Measurements from ENCODE around the gene NRCAM.

The NRCAM gene

DNA sequence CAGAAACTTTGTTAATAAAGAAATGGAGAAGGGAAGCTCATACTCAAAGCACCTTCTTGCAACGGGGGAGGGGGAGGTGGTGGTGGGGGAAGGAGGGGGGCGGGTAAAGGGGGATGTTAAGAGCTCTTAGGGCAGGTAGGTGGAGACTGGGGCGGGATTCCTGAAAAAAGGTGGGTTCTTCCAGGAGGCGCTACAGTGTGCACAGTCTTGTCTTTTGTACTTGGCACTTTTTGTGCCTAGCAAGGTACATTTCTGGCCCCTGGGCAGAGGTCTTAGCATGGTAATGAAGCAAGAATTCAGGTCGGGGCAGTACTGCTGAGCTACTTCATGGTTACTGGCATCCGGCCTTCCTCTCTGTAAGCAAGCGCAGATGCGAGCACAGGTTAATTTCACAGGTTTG, 310.8 kb downstream of the NRCAM start:
- no peak for DNase-seq

DNA sequence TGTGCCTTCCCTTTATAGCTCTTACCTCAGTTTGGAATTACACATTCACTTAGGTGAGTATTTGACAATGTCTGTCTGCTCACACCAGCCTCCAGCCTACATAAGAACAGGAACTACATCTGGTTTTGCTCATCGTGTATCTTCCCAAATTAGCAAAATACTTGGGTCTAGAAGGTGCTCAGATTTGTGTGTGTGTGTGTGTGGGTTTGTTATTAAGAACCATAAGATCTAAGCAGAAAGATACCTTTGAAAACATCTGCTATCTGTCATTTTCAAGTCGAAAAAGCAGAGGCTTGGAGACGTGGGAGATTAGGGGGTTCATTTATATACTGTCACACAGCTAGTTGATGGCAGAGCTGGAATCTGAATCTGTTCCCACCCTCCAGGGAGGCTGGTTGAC, 311.3 kb downstream of the NRCAM start:
- DNase-seq: no peak

DNA sequence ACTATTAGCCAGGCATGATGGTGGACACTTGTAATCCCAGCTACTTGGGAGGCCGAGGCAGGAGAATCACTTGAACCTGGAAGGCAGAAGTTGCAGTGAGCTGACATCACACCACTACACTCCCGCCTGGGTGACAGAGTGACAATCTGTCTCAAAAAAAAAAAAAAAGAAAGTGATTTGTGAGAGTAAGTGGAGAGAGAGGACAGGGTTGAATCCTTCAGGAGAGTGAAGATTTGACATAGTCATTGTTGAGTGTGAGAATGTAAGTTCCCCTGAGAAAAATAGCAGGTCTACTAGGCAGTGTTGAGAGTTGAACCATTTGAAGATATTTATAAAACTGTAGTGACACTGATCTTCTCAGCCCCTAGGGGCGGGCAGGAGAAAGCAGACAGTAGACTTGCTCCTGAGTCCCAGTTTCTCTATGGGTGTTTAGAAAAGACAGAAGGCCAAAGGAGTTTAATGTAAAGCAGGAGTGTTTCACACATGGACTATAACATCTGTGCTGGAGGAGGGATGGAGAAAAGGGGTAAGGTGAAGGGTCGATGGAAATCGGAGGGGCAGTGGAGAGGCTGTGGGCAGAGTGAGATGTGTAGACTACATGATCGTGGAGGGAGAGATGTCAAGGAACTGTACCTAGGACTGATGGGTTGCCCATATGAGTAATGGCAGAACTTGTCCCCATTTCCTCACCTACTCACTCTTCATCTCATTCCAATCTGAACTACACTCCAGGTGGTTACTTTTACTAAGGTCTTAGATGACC, 312.4 kb downstream of the NRCAM start:
- no peak for DNase-seq

DNA sequence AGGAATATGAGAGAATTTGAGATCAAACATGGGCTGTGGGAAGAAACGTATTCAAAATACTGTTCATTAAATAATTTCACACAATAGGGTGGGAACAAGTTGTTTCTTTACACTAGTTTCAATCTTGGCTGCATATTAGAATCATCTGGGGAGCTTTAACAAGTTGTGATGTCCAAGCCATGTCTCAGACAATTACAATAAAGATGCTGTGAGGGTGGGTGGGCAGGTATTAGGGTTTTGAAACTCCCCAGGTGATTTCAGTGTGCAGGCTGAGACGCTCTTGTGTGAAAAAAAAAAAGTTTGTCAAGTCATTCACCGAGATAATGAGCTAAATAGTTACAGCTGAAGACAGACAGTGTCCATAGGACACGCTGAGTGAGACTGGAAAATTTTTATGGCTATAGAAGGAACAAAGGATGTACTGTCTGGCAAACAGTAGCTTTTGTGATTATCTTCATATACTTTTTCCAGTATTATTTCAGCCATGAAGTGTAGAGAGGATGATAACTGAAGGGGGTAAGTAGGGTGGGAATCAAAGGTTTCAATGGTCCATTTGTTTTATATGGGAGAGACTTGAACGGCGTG, 313.5 kb downstream of the NRCAM start:
- DNase-seq: no peak

DNA sequence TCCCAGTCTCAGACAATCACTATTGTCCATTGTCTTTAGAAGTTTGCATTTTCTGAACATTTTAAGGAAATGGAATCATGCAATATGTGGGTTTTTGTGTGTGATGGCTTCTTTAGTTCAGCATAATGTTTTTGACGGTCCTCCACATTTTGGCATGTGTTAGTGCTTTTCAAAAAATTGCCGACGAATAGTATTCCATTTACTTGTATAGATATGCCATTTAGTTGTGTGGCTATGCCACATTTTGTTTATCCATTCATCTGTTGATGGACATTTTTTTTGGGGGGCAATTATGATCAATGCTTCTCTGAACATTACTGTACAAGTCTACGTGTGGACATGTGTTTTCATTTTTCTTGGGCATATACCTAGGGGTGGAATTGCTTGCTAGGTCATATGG, 314.1 kb downstream of the NRCAM start:
- no peak for DNase-seq

DNA sequence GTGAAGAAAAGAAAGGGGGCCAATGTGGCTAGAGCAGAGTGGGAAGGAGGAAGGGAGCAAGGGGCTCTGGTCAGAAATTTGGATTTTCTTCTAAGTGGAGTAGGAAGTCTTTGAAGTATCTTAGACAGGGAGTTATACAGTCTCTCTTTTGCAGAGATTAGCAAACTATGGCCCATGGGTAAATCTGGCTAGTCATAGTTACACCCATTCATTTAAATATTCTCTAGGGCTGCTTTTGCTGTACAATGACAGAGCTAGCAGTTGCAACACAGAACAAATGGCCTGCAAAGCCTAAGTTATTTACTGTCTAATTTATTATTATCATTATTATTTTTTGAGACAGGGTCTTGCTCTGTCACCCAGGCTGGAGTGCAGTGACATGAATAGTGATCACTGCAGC, 315.6 kb downstream of the NRCAM start:
- no peak for DNase-seq

DNA sequence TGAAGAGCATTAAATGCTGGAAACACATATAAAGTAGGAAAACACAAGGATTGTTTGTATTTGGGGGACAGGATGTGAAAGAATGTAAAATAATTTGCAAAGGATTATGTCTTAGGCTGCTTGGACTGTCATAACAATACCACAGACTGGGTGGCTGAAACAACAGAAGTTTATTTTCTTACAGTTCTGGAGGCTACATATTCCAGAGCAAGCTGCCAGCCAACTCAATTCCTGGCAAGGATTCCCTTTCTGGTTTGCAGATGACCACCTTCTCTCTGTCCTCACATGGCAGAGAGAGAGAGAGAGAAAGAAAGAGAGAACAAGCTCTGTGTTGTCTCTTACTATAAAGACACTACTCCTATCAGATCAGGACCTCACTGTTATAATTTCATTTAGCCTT, 317.3 kb downstream of the NRCAM start:
- DNase-seq: no peak

DNA sequence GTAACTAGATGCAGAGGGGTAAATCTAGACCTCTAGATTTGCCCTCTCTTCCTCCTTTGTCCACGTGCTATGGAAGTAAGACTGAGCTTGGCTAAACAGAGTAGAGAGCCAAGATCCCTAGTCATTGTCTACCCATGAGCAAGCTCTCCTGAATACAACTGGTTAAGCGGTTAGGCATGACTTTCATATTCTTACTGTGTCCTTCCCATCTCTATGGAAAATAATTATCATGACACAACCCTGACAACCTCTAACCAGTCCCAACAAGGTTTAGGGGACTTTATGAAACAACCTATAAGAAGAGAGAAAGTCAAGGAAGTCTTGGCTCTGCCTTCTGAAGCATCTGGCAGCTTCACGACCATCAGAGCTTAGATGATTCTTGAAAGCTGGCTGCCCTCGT, 318.2 kb downstream of the NRCAM start:
- DNase-seq: no peak

DNA sequence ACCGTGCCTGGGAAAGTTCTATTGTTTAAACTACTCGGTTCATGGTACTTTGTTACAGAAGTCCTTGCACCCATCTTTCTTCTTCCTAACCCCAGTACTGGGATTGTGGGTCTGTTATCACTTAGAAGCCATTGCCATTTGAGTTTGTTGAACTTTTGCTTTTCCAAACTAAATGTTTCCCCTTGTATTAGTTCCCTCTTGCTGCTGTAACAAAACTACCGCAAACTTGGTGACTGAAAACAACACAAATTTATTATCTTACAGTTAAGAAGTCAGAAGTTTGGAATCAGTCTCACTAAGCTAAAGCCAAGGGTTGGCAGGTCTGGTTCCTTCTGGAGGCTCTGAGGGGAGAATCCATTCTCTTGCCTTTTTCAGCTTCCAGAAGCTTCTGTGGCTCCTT, 319.2 kb downstream of the NRCAM start:
- DNase-seq: no peak

DNA sequence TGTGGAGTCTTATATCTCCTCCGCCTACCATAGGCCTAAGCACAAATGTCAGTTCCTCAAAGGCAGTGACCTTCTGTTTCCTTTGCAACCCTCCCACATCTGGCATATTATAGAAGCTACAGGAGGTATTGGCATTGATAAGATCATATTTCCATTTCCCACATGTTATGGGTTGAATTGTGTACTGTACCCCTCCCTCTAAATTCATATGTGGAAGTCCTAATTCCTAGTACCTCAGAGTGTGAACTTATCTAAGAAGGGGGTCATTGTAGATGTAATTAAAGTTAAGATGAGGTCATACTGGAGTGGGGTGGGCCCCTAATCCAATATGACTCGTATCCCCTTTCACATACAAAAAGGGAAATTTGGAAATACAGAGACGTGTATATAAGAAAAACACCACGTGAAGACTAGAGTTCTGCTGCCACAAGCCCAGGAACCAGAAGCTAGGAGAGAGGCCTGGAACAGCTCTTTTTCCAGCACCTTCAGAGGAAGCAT, 320.0 kb downstream of the NRCAM start:
- DNase-seq: no peak

DNA sequence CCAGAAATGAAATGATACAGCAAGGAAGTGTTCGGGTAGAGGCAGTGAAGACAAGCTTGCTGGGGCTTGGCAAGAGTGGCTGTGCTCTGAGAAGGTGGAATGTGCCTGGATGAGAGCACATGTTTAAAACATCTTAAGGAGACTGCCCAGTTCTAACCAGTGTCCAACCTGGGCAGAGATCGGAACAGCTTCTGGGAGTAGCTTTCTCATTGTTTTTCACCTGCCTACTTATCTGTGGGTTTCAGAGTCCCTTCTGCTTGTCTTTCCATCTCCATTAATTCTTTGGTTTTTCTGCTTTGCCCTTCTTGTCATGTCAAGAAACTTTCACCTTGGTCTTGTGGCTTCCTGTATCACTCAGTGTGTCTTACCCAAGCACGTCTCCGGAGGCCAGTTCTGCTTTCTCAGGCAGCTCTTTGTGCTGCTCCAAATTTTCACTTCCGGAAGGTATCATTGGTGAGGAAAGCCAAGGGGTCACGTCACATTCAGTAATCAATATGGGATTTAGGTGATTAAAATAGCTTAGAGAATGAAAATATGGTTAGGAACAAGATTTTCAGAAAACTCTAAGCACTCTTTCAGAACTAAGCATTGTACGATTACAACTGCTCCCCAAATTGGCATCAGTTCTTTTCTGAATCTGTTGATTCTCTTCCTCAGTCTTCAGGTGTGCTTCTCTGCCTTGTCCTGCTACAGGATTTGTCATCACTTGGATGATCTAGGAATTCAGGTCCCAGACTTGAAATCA, 320.6 kb downstream of the NRCAM start:
- DNase-seq: no peak

DNA sequence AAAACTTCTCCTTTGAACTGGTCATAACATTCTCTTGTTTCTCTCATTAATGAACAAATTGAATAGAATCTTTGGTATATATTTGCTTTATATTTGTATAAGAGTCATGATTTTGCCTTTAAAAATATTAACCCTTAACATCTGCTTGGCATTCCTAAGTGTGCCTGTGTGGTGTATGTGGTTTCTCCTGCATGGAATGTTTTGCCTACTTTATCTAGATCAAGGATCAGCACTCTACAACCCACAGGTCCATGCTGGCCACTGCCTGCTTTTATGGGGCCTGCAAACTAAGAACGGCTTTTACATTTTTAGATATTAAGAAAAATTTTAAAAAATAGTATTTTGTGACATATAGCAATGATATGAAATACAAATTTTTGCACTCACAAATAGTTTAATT, 321.8 kb downstream of the NRCAM start:
- no peak for DNase-seq

DNA sequence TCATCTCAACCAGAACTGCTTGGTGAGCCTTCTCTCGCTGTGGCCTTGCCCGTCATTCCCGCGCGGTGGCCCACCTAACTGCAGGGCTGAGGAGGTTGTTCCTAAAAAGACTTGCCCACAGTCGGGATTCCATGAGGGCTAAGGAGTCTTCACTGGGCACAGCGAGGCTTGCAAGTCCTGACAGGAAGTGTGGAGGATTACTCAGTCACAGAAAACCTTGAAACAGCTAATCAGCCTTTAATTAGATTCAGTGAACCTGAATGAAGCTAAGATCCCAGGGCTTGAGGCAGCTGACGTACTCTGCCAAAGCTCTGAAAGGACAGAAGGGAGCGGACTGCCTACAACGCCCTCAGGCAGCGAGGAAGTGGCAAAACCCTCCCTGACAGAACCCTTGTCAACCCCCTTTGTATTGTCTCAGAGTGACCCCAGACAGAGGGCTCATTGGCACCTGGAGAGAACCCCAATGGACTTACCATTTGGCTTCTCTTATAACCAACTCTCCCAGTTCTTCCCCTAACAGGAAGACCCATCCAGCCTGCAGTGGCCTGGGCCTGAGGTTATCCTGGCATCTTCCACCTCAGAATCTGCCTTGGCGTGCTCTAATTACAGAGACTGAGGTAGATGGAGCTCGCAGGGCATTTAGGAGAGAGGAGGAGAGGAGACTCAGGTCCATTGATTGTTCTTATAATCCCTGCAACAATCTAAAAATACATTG, 323.5 kb downstream of the NRCAM start:
- no peak for DNase-seq

DNA sequence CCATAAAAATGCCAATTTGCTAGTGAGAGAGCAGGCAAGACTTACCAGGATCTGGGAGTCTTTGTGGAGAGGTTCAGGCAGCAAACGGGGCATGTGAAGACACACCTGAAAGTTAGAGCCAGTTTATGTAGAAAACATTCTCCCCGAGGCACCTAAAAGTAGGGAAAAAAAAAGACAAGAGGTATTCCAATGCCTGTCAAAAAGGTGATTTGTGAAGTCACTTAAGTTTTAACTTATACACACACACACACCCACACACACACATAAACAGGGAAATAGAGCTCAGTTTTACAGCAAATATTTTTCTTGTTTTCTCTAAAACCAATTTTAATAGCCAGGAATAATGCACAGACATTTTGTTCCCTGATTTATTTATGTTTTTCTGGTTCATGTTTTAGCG, 326.0 kb downstream of the NRCAM start, which contains the start of gene LAMB4:
Gene LAMB4, minus strand, starts transcription at position 101 of the 400 bp plus-strand sequence. CDS start 7,197 bp downstream, outside the sequence.
- no peak for DNase-seq

DNA sequence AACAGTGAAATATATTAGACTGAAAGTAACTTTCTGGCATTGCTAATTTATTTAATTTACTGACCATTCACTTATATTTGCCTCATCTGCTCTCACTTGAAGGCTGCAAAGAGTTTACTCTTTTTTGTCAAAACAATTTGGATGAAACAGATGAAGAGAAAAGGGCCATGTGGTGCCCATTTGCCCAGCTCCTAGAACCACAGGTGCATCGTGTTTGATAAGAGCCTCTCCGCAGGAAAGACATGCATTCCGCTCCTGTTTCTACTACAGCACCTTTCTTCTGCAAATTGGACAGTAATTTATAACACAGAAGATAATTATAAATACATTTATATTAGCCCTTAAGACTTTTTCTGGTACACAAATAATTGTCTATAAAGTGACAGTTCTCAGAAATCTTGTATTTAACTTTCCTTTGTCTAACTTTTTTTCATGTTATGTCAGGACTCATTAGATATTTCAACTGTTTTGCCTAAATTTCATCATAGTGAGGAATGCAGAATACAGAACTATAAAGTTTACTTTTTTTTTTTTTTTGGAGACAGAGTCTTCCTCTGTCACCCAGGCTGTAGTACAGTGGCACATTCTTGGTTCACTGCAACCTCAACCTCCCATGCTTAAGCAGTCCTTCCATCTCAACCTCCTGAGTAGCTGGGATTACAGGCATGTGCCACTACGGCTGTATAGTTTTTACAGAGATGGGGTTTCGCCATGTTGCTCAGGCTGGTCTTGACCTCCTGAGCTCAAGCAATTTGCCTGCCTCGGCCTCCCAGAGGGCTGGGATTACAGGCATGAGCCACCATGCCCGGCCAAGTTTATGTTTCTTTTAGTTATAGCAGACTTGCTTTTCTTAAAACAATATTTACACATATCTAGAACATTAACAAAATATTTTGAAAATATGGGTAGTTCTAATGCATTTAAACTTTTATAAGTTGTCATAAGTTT, 326.9 kb downstream of the NRCAM start:
- DNase-seq: no peak

DNA sequence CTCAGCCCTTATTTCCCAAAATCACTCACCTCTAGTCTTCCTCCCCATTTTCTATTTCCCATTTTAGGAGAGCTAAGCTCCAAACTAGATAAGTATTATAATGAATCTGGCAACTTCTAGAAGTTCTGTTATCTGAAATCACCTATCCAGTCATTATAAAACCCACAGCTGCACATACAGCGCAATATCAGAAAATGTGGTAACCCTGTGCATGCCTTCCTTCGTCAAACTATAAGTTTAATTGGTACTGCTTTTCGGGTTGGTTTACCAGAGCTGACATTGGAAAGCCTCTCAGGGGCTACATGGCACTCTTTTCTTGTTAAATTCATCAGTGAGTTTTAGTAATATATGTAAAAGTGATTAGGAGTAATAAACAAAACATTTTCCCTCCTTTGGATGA, 327.7 kb downstream of the NRCAM start:
- DNase-seq: no peak

DNA sequence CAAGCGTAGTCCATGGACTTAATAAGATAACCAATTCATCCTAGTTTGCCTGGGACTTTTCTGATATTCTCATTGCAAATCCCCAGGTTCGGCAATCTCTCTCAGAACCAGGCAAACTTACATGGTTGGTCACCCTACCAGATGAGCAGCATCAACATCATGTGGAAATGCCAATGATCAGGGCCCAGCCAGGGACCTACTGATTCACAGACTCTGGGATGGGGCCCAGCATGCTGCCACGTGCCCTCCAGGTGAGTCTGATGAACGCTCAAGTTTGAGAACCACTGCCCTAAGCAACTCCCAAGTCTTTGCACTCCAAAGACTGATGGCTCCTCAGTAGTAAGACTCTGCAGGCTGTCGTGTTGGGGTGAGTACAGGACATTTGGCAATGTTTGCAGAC, 328.8 kb downstream of the NRCAM start:
- no peak for DNase-seq

DNA sequence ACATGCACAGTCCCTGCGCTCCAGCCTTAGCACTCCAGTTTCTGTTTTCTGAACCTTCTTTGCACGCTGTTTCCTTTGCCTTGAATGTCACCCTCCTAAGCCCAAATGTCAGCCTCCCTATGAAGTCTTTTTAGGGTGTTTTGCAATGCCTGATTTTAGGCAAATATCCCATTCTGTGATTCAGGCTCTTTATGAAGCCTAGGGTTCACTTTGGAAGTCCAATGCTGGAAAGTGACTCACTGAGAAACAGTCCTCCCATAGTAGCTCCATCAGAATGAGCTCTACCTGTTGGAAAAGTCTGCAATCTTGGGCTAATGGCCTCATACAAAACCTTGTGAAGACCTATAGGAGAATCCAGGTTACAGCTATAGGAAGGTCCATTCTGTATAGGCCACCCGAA, 331.4 kb downstream of the NRCAM start:
- DNase-seq: no peak

DNA sequence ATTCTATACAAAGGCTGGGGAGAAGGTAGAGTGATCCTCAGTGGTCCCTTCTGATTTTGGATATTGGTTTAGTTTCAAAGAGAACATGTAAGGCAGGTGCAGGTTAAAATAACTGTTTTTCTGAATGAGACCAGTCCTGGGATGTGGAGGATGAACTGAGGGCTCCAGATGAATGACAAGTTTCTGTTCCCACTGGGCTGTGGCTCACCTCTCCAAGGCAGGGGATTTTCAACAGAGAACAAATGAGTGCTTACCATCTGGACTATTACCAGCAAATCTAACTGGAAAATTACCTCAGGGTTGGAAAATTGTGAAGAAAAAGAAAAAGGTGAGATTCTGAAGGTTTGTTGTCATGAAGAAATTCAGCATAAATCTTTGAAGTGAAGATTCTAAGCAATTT, 334.1 kb downstream of the NRCAM start:
- no peak for DNase-seq

DNA sequence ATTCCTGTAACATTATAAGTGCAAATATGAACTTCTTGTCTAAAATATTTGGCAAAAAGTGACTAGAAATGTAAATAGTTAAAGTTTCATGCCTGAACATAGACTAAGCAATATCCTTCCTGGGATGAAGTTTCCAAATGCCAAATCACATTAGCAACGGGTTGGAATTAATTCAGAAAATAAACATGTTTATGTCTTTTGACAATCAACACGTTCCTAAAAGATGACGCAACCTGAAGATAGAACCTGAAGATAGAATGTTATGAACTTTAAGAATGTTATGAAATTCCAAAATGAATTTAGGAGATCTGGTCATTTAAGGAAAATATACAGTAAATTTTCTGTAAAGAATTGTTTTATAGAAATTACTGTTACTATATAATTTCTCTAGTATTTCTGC, 335.3 kb downstream of the NRCAM start:
- no peak for DNase-seq

DNA sequence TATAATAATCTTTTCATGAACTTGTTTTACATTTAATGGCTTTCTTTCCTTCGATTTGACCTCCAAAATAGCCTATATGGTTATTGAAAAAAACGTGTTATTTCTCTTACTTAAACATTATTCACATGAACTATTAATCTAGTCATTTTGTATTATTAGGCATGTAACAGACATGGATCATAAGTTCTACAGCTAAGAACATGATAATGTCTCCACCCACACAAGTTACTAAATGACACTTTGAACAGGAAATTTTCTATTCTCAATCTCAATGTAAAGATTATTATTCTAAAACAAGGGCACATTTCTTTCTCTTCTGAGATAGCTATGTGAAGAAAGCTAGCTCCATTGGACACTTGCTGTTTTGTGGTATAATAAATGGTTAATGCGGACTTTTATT, 336.0 kb downstream of the NRCAM start:
- no peak for DNase-seq

DNA sequence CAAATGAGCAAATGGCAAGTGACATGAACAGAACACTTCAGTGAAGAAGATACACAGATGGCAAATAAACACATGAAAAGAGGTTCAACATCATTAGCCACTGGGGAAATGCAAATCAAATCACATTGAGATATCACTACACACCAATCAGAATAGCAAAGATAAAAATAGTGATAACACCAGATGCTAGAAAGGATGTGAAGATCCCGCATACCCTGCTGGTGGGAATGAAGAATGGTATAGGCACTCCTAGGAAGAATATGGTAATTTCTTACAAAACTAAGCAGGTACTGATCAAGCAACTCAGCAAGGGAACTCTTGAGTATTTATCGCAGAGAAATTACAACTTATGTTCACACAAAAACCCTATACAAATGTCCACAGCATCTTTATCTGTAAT, 337.3 kb downstream of the NRCAM start:
- DNase-seq: no peak

Measured in NCI-H2029 (cell line).